GM23248 (cell line): ENCODE measurements around the gene PARL.

ENCODE experiments used
- EZH2 ChIP-seq: fragments of 200-600 bp; sonication (generic); IDR thresholded peaks from 2 replicates; pipeline ENCODE4 v1.6.1; 2018; ENCODE audit warnings: antibody characterized with exemption, mild to moderate bottlenecking; ENCODE audit not compliant: insufficient read depth, poor library complexity, severe bottlenecking
- EZH2phosphoT487 ChIP-seq: fragments of 200-600 bp; sonication (generic); IDR thresholded peaks from 2 replicates; pipeline ENCODE4 v1.6.1; 2018; ENCODE audit warnings: antibody characterized with exemption, moderate library complexity, mild to moderate bottlenecking, low read depth; ENCODE audit not compliant: insufficient read depth

DNA sequence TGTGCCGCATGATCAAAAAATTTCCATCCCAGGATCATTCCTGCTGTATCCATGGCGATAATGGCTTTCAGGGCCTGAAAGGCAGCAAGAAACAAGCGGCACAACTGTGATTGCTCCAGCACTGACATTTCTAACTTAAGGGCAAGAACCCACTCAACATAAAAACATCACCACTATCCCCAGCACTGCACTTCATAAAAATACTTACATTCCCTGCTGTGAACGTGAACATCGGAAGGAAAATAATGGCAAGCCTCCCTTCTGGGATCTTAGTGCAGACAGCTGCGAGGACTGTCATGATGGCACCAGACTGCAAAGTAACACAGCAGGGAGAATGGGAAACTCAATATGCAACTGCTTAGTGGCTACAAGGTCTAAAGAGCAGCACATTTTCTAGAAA is 51.2 kb downstream of the PARL start:
- no peak for TF ChIP-seq EZH2
- no peak for TF ChIP-seq EZH2phosphoT487
